Nephron progenitor cell (in vitro differentiated cells): ENCODE data around the gene ALK.

Experiments used
- DNase-seq: peaks from one replicate; pipeline ENCODE4 v3.0.0; 2021
- H3K27ac Mint-ChIP-seq: 2 replicates; pipeline ENCODE4 v1.8.0; 2021; ENCODE audit warnings: mild to moderate bottlenecking, moderate library complexity, mixed read lengths
- H3K27me3 Mint-ChIP-seq: 2 replicates; pipeline ENCODE4 v1.8.0; 2021; ENCODE audit warnings: mild to moderate bottlenecking, low read depth, mixed read lengths; ENCODE audit not compliant: poor library complexity
- H3K36me3 Mint-ChIP-seq: 2 replicates; pipeline ENCODE4 v1.8.0; 2021; ENCODE audit warnings: low read depth, mixed read lengths
- H3K4me1 Mint-ChIP-seq: 2 replicates; pipeline ENCODE4 v1.8.0; 2021; ENCODE audit warnings: mixed read lengths
- H3K4me3 Mint-ChIP-seq: 2 replicates; pipeline ENCODE4 v1.8.0; 2021; ENCODE audit warnings: mild to moderate bottlenecking, moderate library complexity, mixed read lengths
- H3K9me3 Mint-ChIP-seq: 2 replicates; pipeline ENCODE4 v1.8.0; 2021; ENCODE audit warnings: mild to moderate bottlenecking, moderate library complexity, mixed read lengths
- CTCF ChIP-seq: fragments of 200-600 bp; sonication (generic); IDR thresholded peaks from 2 replicates; pipeline ENCODE4 v1.5.0; 2021; ENCODE audit warnings: antibody characterized with exemption

Gene ALK

GRCh38 chr2:29936020-29936419, 14.6 kb upstream of the ALK start:
- no peak for TF ChIP-seq CTCF
- H3K36me3 Mint-ChIP-seq: no peaks in the 10 kb centered on the region
- no peak overlapping the region for H3K27ac Mint-ChIP-seq
- peaks cover 14% of the 10 kb centered on the region for H3K27me3 Mint-ChIP-seq
- no peak for DNase-seq
- no peak overlapping the region for H3K4me3 Mint-ChIP-seq
- no peaks in the 10 kb centered on the region for H3K9me3 Mint-ChIP-seq
- H3K4me1 Mint-ChIP-seq: peaks cover 5% of the 10 kb centered on the region

GRCh38 chr2:29931818-29932217, 10.4 kb upstream of the ALK start:
- Mint-ChIP-seq H3K9me3 (no peaks in the 10 kb centered on the region), H3K4me1 (no peaks in the 10 kb centered on the region), H3K27me3 (peaks cover 28% of the 10 kb centered on the region), H3K36me3 (no peaks in the 10 kb centered on the region), H3K27ac (no peak overlapping the region), H3K4me3 (no peak overlapping the region)
- DNase-seq: no peak
- no peak for TF ChIP-seq CTCF

GRCh38 chr2:29923110-29923721, 1.8 kb upstream of the ALK start:
- TF ChIP-seq CTCF: peak; percentile 96
- H3K27ac Mint-ChIP-seq: no peak overlapping the region
- no peaks in the 10 kb centered on the region for H3K36me3 Mint-ChIP-seq
- peaks cover 51% of the 10 kb centered on the region for H3K27me3 Mint-ChIP-seq
- peak; percentile 70 for DNase-seq
- H3K4me1 Mint-ChIP-seq: peaks cover 11% of the 10 kb centered on the region
- no peak overlapping the region for H3K4me3 Mint-ChIP-seq
- H3K9me3 Mint-ChIP-seq: no peaks in the 10 kb centered on the region

GRCh38 chr2:29922605-29923004, 1.2 kb upstream of the ALK start:
- no peak overlapping the region for H3K4me3 Mint-ChIP-seq
- no peaks in the 10 kb centered on the region for H3K9me3 Mint-ChIP-seq
- peaks cover 50% of the 10 kb centered on the region for H3K27me3 Mint-ChIP-seq
- DNase-seq: no peak
- no peaks in the 10 kb centered on the region for H3K36me3 Mint-ChIP-seq
- H3K27ac Mint-ChIP-seq: no peak overlapping the region
- H3K4me1 Mint-ChIP-seq: peaks cover 11% of the 10 kb centered on the region
- TF ChIP-seq CTCF: no peak

- Mint-ChIP-seq H3K4me1 (peaks cover 11% of the 10 kb centered on the region), H3K27me3 (peaks cover 61% of the 10 kb centered on the region), H3K27ac (no peak overlapping the region), H3K4me3 (peak overlapping the region; percentile 79), H3K9me3 (no peaks in the 10 kb centered on the region), H3K36me3 (no peaks in the 10 kb centered on the region)
- peak; percentile 7 for DNase-seq
- TF ChIP-seq CTCF: no peak
These were observed 491 bp downstream of the ALK start for GRCh38 chr2:29920631-29921559.
